Esophagus squamous epithelium (tissue), 4 donors: Measurements from ENCODE around the gene PPP1R14C.

ENCODE experiments used
- POLR2A ChIP-seq, 4 donors: fragments of 450-650 bp; IDR thresholded peaks; one replicate each; pipeline ENCODE4 v1.6.1; 2017; ENCODE audit warnings: antibody characterized with exemption in 4 of 4, mild to moderate bottlenecking in 4 of 4, moderate library complexity in 3 of 4
- TF ChIP-seq, protein P1 (sequence below), 6 experiments: fragments of 450-650 bp in 4 of 6; fragments of 200-600 bp in 2 of 6; sonication (generic) in 2 of 6; IDR thresholded peaks; one replicate each; pipeline ENCODE4 v1.5.1; 2016 to 2019; ENCODE audit warnings: antibody characterized with exemption in 6 of 6, mild to moderate bottlenecking in 4 of 6, moderate library complexity in 4 of 6

DNA sequence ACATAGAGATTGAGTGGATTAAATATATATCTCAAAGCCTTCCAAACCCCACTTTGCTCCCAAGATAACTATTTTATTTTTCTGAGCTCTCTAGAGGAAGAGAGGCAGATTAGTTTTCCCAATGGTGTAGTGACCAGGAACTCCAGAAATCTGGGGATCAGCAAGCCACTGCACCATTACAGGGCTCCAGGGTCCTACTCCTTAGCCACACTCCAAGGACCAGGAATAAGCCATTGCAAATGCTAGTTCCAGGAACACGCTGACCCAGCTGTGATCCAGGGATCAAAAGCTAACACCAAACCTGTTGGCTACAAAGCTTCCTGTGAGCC is 128.3 kb downstream of the PPP1R14C start:
- TF ChIP-seq, protein P1, sequence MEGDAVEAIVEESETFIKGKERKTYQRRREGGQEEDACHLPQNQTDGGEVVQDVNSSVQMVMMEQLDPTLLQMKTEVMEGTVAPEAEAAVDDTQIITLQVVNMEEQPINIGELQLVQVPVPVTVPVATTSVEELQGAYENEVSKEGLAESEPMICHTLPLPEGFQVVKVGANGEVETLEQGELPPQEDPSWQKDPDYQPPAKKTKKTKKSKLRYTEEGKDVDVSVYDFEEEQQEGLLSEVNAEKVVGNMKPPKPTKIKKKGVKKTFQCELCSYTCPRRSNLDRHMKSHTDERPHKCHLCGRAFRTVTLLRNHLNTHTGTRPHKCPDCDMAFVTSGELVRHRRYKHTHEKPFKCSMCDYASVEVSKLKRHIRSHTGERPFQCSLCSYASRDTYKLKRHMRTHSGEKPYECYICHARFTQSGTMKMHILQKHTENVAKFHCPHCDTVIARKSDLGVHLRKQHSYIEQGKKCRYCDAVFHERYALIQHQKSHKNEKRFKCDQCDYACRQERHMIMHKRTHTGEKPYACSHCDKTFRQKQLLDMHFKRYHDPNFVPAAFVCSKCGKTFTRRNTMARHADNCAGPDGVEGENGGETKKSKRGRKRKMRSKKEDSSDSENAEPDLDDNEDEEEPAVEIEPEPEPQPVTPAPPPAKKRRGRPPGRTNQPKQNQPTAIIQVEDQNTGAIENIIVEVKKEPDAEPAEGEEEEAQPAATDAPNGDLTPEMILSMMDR (IDR thresholded peaks at IDR 0.05) = no peak
- TF ChIP-seq POLR2A (IDR thresholded peaks at IDR 0.05) = no peak
